Liver (tissue), 9 donors: ENCODE results near the gene TGM3. TPM values are rescaled to one million over a fixed set of nuclear protein-coding genes. Genes with fewer than 3 reads are reported as not detected.

Experiments used
- DNase-seq: peaks from one replicate; pipeline ENCODE4 v3.0.0-alpha.2; 2017; ENCODE audit warnings: low spot score
- H3K27ac ChIP-seq, 2 donors: one replicate each; pipeline ENCODE4 v1.7.0; 2013; ENCODE audit warnings: inconsistent platforms in 2 of 2, low read length in 2 of 2, control low read depth in 1 of 2, low read depth in 1 of 2, mild to moderate bottlenecking in 1 of 2
- H3K27me3 ChIP-seq, 4 donors: one replicate each; pipeline versions ENCODE4 v1.6.1 to v1.7.0; 2013; ENCODE audit warnings: low read length in 3 of 4, inconsistent platforms in 1 of 4, mild to moderate bottlenecking in 1 of 4, moderate library complexity in 1 of 4; ENCODE audit not compliant: control insufficient read depth in 4 of 4, insufficient read depth in 4 of 4
- H3K36me3 ChIP-seq, 4 donors: one replicate each; pipeline versions ENCODE4 v1.6.1 to v1.7.0; 2013; ENCODE audit warnings: low read length in 3 of 4, mild to moderate bottlenecking in 3 of 4, low read depth in 1 of 4, moderate library complexity in 1 of 4; ENCODE audit not compliant: control insufficient read depth in 4 of 4, insufficient read depth in 3 of 4
- H3K4me1 ChIP-seq, 4 donors: one replicate each; pipeline versions ENCODE4 v1.6.1 to v1.7.0; 2013; ENCODE audit warnings: low read length in 3 of 4, mild to moderate bottlenecking in 3 of 4, moderate library complexity in 1 of 4; ENCODE audit not compliant: control insufficient read depth in 4 of 4, insufficient read depth in 4 of 4
- H3K4me3 ChIP-seq, 3 donors: one replicate each; pipeline versions ENCODE4 v1.6.1 to v1.7.0; 2013; ENCODE audit warnings: low read length in 3 of 3, control low read depth in 1 of 3, low read depth in 1 of 3, mild to moderate bottlenecking in 1 of 3
- H3K9ac ChIP-seq, 2 donors: one replicate each; pipeline ENCODE4 v1.7.0; 2013; ENCODE audit warnings: low read length in 2 of 2, mild to moderate bottlenecking in 2 of 2, moderate library complexity in 2 of 2, control low read depth in 1 of 2, low read depth in 1 of 2
- H3K9me3 ChIP-seq, 4 donors: one replicate each; pipeline versions ENCODE4 v1.6.1 to v1.7.0; 2013; ENCODE audit warnings: low read length in 3 of 4; ENCODE audit not compliant: control insufficient read depth in 4 of 4
- CTCF ChIP-seq: fragments of 150-350 bp; IDR thresholded peaks from 2 replicates; pipeline ENCODE4 v1.5.1; 2017; ENCODE audit warnings: improper control_type of control experiment, low read depth, low read length; ENCODE audit not compliant: missing input control
- EGR1 ChIP-seq, 2 donors: IDR thresholded peaks; 2 replicates each; pipeline ENCODE4 v1.6.1; 2016 to 2018; ENCODE audit warnings: antibody characterized with exemption in 2 of 2, low read depth in 2 of 2
- FOXA1 ChIP-seq: IDR thresholded peaks from 2 replicates; pipeline ENCODE4 v1.6.1; 2016; ENCODE audit warnings: antibody characterized with exemption
- FOXA2 ChIP-seq: IDR thresholded peaks from 2 replicates; pipeline ENCODE4 v1.6.1; 2016; ENCODE audit warnings: antibody characterized with exemption
- GABPA ChIP-seq, 2 donors: IDR thresholded peaks in 1 of 2; conservative IDR thresholded peaks in 1 of 2; 2 replicates each; pipeline ENCODE4 v1.6.1; 2016; ENCODE audit warnings: antibody characterized with exemption in 2 of 2, mild to moderate bottlenecking in 1 of 2, moderate library complexity in 1 of 2
- HNF4A ChIP-seq, 2 donors: conservative IDR thresholded peaks; 2 replicates each; pipeline ENCODE4 v1.6.1; 2016; ENCODE audit warnings: antibody characterized with exemption in 2 of 2, mild to moderate bottlenecking in 2 of 2
- HNF4G ChIP-seq: IDR thresholded peaks from 2 replicates; pipeline ENCODE4 v1.6.1; 2016; ENCODE audit warnings: antibody characterized with exemption
- JUND ChIP-seq, 2 donors: IDR thresholded peaks; 2 replicates each; pipeline ENCODE4 v1.6.1; 2016; ENCODE audit warnings: antibody characterized with exemption in 2 of 2
- MAX ChIP-seq: IDR thresholded peaks from 2 replicates; pipeline ENCODE4 v1.6.1; 2016; ENCODE audit warnings: antibody characterized with exemption
- NR2F2 ChIP-seq: IDR thresholded peaks from 2 replicates; pipeline ENCODE4 v1.6.1; 2016; ENCODE audit warnings: antibody characterized with exemption
- RAD21 ChIP-seq, 2 donors: IDR thresholded peaks; 2 replicates each; pipeline ENCODE4 v1.6.1; 2016; ENCODE audit warnings: antibody characterized with exemption in 2 of 2, mild to moderate bottlenecking in 2 of 2
- REST ChIP-seq: IDR thresholded peaks from 2 replicates; pipeline ENCODE4 v1.6.1; 2016; ENCODE audit warnings: antibody characterized with exemption, mild to moderate bottlenecking
- RXRA ChIP-seq, 2 donors: IDR thresholded peaks; 2 replicates each; pipeline ENCODE4 v1.6.1; 2017 to 2018; ENCODE audit warnings: antibody characterized with exemption in 2 of 2, mild to moderate bottlenecking in 1 of 2
- SP1 ChIP-seq: IDR thresholded peaks from 2 replicates; pipeline ENCODE4 v1.6.1; 2018; ENCODE audit warnings: antibody characterized with exemption, mild to moderate bottlenecking
- TAF1 ChIP-seq: conservative IDR thresholded peaks from 2 replicates; pipeline ENCODE4 v1.6.1; 2016; ENCODE audit warnings: antibody characterized with exemption, mild to moderate bottlenecking
- YY1 ChIP-seq: IDR thresholded peaks from 2 replicates; pipeline ENCODE4 v1.6.1; 2016; ENCODE audit warnings: antibody characterized with exemption, mild to moderate bottlenecking
- WGBS: extraction: QIAGEN DNeasy Blood & Tissue Kit; methylation state at CpG from one replicate; pipeline ENCODE4 v1.1.7; 2013; 5-methylcytosine and 5-hydroxymethylcytosine counted together
- polyA plus RNA-seq, 2 donors: library from polyadenylated mRNA; stranded (reverse) in 1 of 2; unstranded in 1 of 2; fragments of 200-250 nt in 1 of 2; fragments of >200 nt in 1 of 2; fragmentation: Nextera tagmentation in 1 of 2; extraction: Ambion mirVana in 1 of 2; gene quantifications; one replicate each; pipeline versions ENCODE4 v1.2.1 to v1.2.3, GENCODE V29; 2013 to 2015
- total RNA-seq, 2 donors: library from RNA; depleted of rRNA; stranded (reverse); fragments of >200 nt; gene quantifications; one replicate each; pipeline ENCODE4 v1.2.3, GENCODE V29; 2014
- TF ChIP-seq, protein P1 (sequence below): IDR thresholded peaks from 2 replicates; pipeline ENCODE4 v1.6.1; 2016; ENCODE audit warnings: antibody characterized with exemption
- TF ChIP-seq, protein P2 (sequence below): IDR thresholded peaks from 2 replicates; pipeline ENCODE4 v1.6.1; 2016; ENCODE audit warnings: antibody characterized with exemption
- donor health status: healthy.
- donor health status: healthy.
- donor health status: healthy.
- donor health status: healthy.
- donor health status: healthy.

Gene TGM3
- total and polyA plus RNA-seq, 4 donors: 0.05 to 0.28 (median 0.08) TPM; not detected in 1

- no peak for TF ChIP-seq HNF4G
- no peak for TF ChIP-seq CTCF
- TF ChIP-seq, protein P1, sequence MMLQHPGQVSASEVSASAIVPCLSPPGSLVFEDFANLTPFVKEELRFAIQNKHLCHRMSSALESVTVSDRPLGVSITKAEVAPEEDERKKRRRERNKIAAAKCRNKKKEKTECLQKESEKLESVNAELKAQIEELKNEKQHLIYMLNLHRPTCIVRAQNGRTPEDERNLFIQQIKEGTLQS: no peak
- TF ChIP-seq RAD21 (IDR thresholded peaks at IDR 0.05): no peak
- no peak for TF ChIP-seq TAF1
- TF ChIP-seq EGR1 (IDR thresholded peaks at IDR 0.05; ENCODE audit: low read depth in 2 of 2): no peak
- TF ChIP-seq YY1: no peak
- no peak for TF ChIP-seq RXRA (IDR thresholded peaks at IDR 0.05)
- TF ChIP-seq SP1: no peak
- no peak for TF ChIP-seq NR2F2
- no peak for TF ChIP-seq FOXA1
- TF ChIP-seq REST: no peak
- TF ChIP-seq JUND (IDR thresholded peaks at IDR 0.05): no peak
- 93% methylated on average over 5 of the region's 5 CpGs for WGBS
Measured at GRCh38 chr20:2331106-2331505, 35.3 kb downstream of the TGM3 start.

DNA sequence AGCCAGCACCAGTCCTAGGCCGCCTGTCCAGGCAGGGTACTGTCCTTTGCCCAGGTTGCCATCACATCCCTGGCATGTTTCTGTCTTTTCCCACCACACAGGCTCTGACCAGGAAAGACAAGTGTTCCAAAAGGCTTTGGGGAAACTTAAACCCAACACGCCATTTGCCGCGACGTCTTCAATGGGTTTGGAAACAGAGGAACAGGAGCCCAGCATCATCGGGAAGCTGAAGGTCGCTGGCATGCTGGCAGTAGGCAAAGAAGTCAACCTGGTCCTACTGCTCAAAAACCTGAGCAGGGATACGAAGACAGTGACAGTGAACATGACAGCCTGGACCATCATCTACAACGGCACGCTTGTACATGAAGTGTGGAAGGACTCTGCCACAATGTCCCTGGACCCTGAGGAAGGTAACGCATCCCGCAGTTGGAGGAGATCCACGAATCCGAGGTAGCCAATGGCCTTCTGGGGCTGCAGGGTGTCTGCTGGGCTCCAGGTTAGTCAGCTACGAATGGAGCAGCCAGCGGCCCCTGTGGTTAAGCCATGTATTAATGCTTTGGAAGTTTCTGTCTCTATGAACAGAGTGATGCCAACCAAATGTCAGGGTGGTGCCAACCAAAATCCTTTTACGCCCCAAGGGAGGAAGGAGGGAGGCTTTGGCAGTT lies 36.2 kb downstream of the TGM3 start:
- Histone ChIP-seq H3K9ac (no peak overlapping the region), H3K4me3 (no peak overlapping the region), H3K27ac (no peak overlapping the region), H3K27me3 (no peaks in the 10 kb centered on the region), H3K36me3 (no peaks in the 10 kb centered on the region), H3K9me3 (no peaks in the 10 kb centered on the region), H3K4me1 (peaks cover 4 to 19% (median 8%) of the 10 kb centered on the region in 4 donors)
- DNase-seq: no peak
- WGBS: 96% methylated on average over 17 of the region's 17 CpGs
- no peak for TF ChIP-seq HNF4A (conservative IDR thresholded peaks at IDR 0.05)
- TF ChIP-seq, protein P2, sequence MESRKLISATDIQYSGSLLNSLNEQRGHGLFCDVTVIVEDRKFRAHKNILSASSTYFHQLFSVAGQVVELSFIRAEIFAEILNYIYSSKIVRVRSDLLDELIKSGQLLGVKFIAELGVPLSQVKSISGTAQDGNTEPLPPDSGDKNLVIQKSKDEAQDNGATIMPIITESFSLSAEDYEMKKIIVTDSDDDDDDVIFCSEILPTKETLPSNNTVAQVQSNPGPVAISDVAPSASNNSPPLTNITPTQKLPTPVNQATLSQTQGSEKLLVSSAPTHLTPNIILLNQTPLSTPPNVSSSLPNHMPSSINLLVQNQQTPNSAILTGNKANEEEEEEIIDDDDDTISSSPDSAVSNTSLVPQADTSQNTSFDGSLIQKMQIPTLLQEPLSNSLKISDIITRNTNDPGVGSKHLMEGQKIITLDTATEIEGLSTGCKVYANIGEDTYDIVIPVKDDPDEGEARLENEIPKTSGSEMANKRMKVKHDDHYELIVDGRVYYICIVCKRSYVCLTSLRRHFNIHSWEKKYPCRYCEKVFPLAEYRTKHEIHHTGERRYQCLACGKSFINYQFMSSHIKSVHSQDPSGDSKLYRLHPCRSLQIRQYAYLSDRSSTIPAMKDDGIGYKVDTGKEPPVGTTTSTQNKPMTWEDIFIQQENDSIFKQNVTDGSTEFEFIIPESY: no peak
- no peak for TF ChIP-seq FOXA2
- no peak for TF ChIP-seq TAF1
- no peak for TF ChIP-seq SP1
- no peak for TF ChIP-seq YY1
- TF ChIP-seq JUND (IDR thresholded peaks at IDR 0.05): no peak
- no peak for TF ChIP-seq EGR1 (IDR thresholded peaks at IDR 0.05; ENCODE audit: low read depth in 2 of 2)
- no peak for TF ChIP-seq REST
- TF ChIP-seq MAX: no peak
- TF ChIP-seq NR2F2: no peak
- no peak for TF ChIP-seq FOXA1
- TF ChIP-seq RXRA (IDR thresholded peaks at IDR 0.05): no peak
- no peak for TF ChIP-seq GABPA (IDR thresholded peaks at IDR 0.05 in 1 of 2, conservative IDR thresholded peaks at IDR 0.05 in 1 of 2)

More at GRCh38 chr20:2331106-2331505, 35.3 kb downstream of the TGM3 start:
- Histone ChIP-seq H3K4me1 (peaks cover 4 to 19% (median 8%) of the 10 kb centered on the region in 4 donors), H3K9ac (no peak overlapping the region), H3K9me3 (no peaks in the 10 kb centered on the region), H3K4me3 (no peak overlapping the region), H3K27ac (no peak overlapping the region), H3K36me3 (no peaks in the 10 kb centered on the region), H3K27me3 (no peaks in the 10 kb centered on the region)
- DNase-seq: no peak
